Osteoblast (primary cell): ENCODE results near the gene GRIN1. TPM values are rescaled to one million over a fixed set of nuclear protein-coding genes. Genes with fewer than 3 reads are reported as not detected.

Experiments used
- DNase-seq: peaks from one replicate; pipeline ENCODE4 v3.0.0; 2011; ENCODE audit warnings: low spot score, mixed read lengths; ENCODE audit not compliant: insufficient read length; ENCODE audit errors: missing footprints
- H2AFZ ChIP-seq: 2 replicates; pipeline ENCODE4 v1.6.0; 2011; ENCODE audit warnings: mild to moderate bottlenecking, low read length
- H3K27ac ChIP-seq: 2 replicates; pipeline ENCODE4 v1.5.1; 2011; ENCODE audit warnings: mild to moderate bottlenecking, low read depth, low read length, moderate library complexity
- H3K27me3 ChIP-seq: 2 replicates; pipeline ENCODE4 v1.6.0; 2012; ENCODE audit warnings: mild to moderate bottlenecking, control low read depth, inconsistent platforms, low read length, moderate library complexity; ENCODE audit not compliant: insufficient read depth
- H3K36me3 ChIP-seq: 2 replicates; pipeline ENCODE4 v1.5.1; 2011; ENCODE audit warnings: mild to moderate bottlenecking, low read length, control low read depth, moderate library complexity; ENCODE audit not compliant: insufficient read depth
- H3K4me1 ChIP-seq: 2 replicates; pipeline ENCODE4 v1.5.1; 2011; ENCODE audit warnings: mild to moderate bottlenecking, low read length, control low read depth, moderate library complexity; ENCODE audit not compliant: insufficient read depth
- H3K4me2 ChIP-seq: 2 replicates; pipeline ENCODE4 v1.6.0; 2011; ENCODE audit warnings: mild to moderate bottlenecking, low read length; ENCODE audit not compliant: insufficient read depth
- H3K4me3 ChIP-seq: fragments of 200-600 bp; sonication (generic); 3 replicates; pipeline ENCODE4 v1.5.1; 2012; ENCODE audit warnings: mild to moderate bottlenecking, low read length, inconsistent platforms; ENCODE audit not compliant: insufficient read depth
- H3K79me2 ChIP-seq: 2 replicates; pipeline ENCODE4 v1.6.0; 2012; ENCODE audit warnings: mild to moderate bottlenecking, low read length, control low read depth, inconsistent platforms; ENCODE audit not compliant: insufficient read depth
- H3K9me3 ChIP-seq: 2 replicates; pipeline ENCODE4 v1.5.1; 2011; ENCODE audit warnings: low read depth, low read length, control low read depth
- H4K20me1 ChIP-seq: 2 replicates; pipeline ENCODE4 v1.6.0; 2012; ENCODE audit warnings: mild to moderate bottlenecking, low read length, control low read depth; ENCODE audit not compliant: insufficient read depth
- CTCF ChIP-seq: IDR thresholded peaks from 2 replicates; pipeline ENCODE4 v1.5.1; 2011; ENCODE audit warnings: mild to moderate bottlenecking, low read depth, low read length, moderate library complexity; ENCODE audit errors: extremely low read depth
- total RNA-seq: library from RNA; depleted of rRNA; stranded (reverse); fragments of >200 nt; gene quantifications from 2 replicates; pipeline ENCODE4 v1.2.3, GENCODE V29; 2012

GRIN1 gene
- total RNA-seq, 1 donor, result not detected

GRCh38 chr9:137205126-137206069 is 66.4 kb downstream of the GRIN1 start, which contains the start of the genes NDOR1 and TMEM203:
TSS of gene NDOR1 (plus strand) at chr9:137205700. CDS start at chr9:137205778, 78 bp downstream.
TSS of gene TMEM203 (minus strand) at chr9:137205648. CDS start at chr9:137205414, 234 bp downstream.
- peak within 1 kb of the TSS; percentile 88 for H3K4me3 ChIP-seq
- H3K36me3 ChIP-seq, result peaks cover 2% of the 10 kb centered on the region
- peaks cover 62% of the 10 kb centered on the region for H3K79me2 ChIP-seq
- no peaks in the 10 kb centered on the region for H3K9me3 ChIP-seq
- peak within 1 kb of the TSS; percentile 91 for H3K4me2 ChIP-seq
- H2AFZ ChIP-seq, result peak within 1 kb of the TSS; percentile 86
- peaks cover 14% of the 10 kb centered on the region for H4K20me1 ChIP-seq
- peak; percentile 100 for DNase-seq
- no peaks in the 10 kb centered on the region for H3K27me3 ChIP-seq
- peak within 1 kb of the TSS; percentile 72 for H3K27ac ChIP-seq
- no peak for TF ChIP-seq CTCF
- H3K4me1 ChIP-seq, result peaks cover 30% of the 10 kb centered on the region

- Histone ChIP-seq H3K4me1 (peaks cover 24% of the 10 kb centered on the region), H3K9me3 (no peaks in the 10 kb centered on the region), H3K4me3 (no peak overlapping the region), H2AFZ (no peak overlapping the region), H4K20me1 (peaks cover 14% of the 10 kb centered on the region), H3K27ac (no peak overlapping the region), H3K27me3 (no peaks in the 10 kb centered on the region), H3K36me3 (peaks cover 2% of the 10 kb centered on the region), H3K79me2 (peaks cover 55% of the 10 kb centered on the region), H3K4me2 (peak overlapping the region; percentile 91)
- no peak for DNase-seq
- no peak for TF ChIP-seq CTCF
Measured at GRCh38 chr9:137206602-137207001, 67.6 kb downstream of the GRIN1 start.

- peaks cover 2% of the 10 kb centered on the region for H3K36me3 ChIP-seq
Measured at GRCh38 chr9:137211532-137211931, 72.6 kb downstream of the GRIN1 start.

More at GRCh38 chr9:137211532-137211931, 72.6 kb downstream of the GRIN1 start:
- H3K9me3 ChIP-seq, result no peaks in the 10 kb centered on the region
- H3K4me1 ChIP-seq, result peaks cover 4% of the 10 kb centered on the region
- H3K27ac ChIP-seq, result no peak overlapping the region
- no peak overlapping the region for H3K4me3 ChIP-seq
- no peak for DNase-seq
- no peak for TF ChIP-seq CTCF
- peaks cover 11% of the 10 kb centered on the region for H3K79me2 ChIP-seq
- no peaks in the 10 kb centered on the region for H4K20me1 ChIP-seq
- no peaks in the 10 kb centered on the region for H3K27me3 ChIP-seq
- no peak overlapping the region for H2AFZ ChIP-seq
- no peak overlapping the region for H3K4me2 ChIP-seq
